ENCODE data around the gene ESD. TPM values are rescaled to one million over a fixed set of nuclear protein-coding genes. Genes with fewer than 3 reads are reported as not detected.

Gene ESD
- total and polyA plus RNA-seq, 2 experiments from 2014 or later: 61.0 to 123 TPM

GRCh38 chr13:46726347-46726746 is 70.6 kb downstream of the ESD start (continued):
- no peak for TF ChIP-seq ZNF462 (CRISPR knock-in tag; IDR thresholded peaks at IDR 0.05)

Other genes starting within 250 kb of the ESD start
- gene LRCH1, start 244.0 kb downstream of the ESD start, total RNA-seq (2014; rRNA removed; shearing (Covaris generic)): 8.0 and 9.2 TPM in 2 replicates
- 3.1 and 3.9 TPM in 2 replicates for gene LRCH1, start 244.0 kb downstream of the ESD start, polyA plus RNA-seq (2016; fragmentation: Nextera tagmentation; extraction: Ambion mirVana)
- gene HTR2A, start 99.9 kb upstream of the ESD start, total RNA-seq (2014; rRNA removed; shearing (Covaris generic)): not detected in 2 replicates
- gene HTR2A, start 99.9 kb upstream of the ESD start, polyA plus RNA-seq (2016; fragmentation: Nextera tagmentation; extraction: Ambion mirVana): not detected in 2 replicates